Measurements from ENCODE around the gene SLC22A23. TPM values are rescaled to one million over a fixed set of nuclear protein-coding genes. Genes with fewer than 3 reads are reported as not detected.
"Not testable (repeated sequence)": the region's sequence is repeated elsewhere in the genome, so short reads cannot be mapped to it uniquely, and the experiment has no call there.

The SLC22A23 gene
- total RNA-seq, 1 donor from 2014 or later = 5.4 TPM

GRCh38 chr6:3241745-3242144 lies 215.1 kb downstream of the SLC22A23 start:
- DNase-seq; intact Hi-C loops (cut with DNase I); ATAC-seq (ENCODE audit: poor library complexity): not testable (repeated sequence)

- intact Hi-C loops (cut with DNase I) = no loop called here
- ATAC-seq (ENCODE audit: poor library complexity) (no peak), DNase-seq (no peak)
These were observed 216.3 kb downstream of the SLC22A23 start for GRCh38 chr6:3240595-3240994.

GRCh38 chr6:3239110-3239830 lies 217.6 kb downstream of the SLC22A23 start:
- ATAC-seq (ENCODE audit: poor library complexity) = no peak
- DNase-seq = no peak
- intact Hi-C loops (cut with DNase I) = no loop called here

- ATAC-seq (ENCODE audit: poor library complexity) (peak; percentile 38), DNase-seq (no peak)
- intact Hi-C loops (cut with DNase I) = no loop called here
These were observed 218.8 kb downstream of the SLC22A23 start for GRCh38 chr6:3237761-3238662.

GRCh38 chr6:3236005-3236404 lies 220.8 kb downstream of the SLC22A23 start:
- intact Hi-C loops (cut with DNase I) = no loop called here
- ATAC-seq (ENCODE audit: poor library complexity) = no peak

GRCh38 chr6:3235486-3235885 lies 221.4 kb downstream of the SLC22A23 start:
- intact Hi-C loops (cut with DNase I) = no loop called here
- DNase-seq = no peak
- ATAC-seq (ENCODE audit: poor library complexity) = no peak

More at GRCh38 chr6:3236005-3236404, 220.8 kb downstream of the SLC22A23 start:
- DNase-seq = no peak

GRCh38 chr6:3233904-3234303 lies 222.9 kb downstream of the SLC22A23 start:
- no peak for DNase-seq
- no peak for ATAC-seq (ENCODE audit: poor library complexity)
- intact Hi-C loops (cut with DNase I) = no loop called here

- intact Hi-C loops (cut with DNase I) = no loop called here
- no peak for ATAC-seq (ENCODE audit: poor library complexity)
- DNase-seq = no peak
These were observed 223.5 kb downstream of the SLC22A23 start for GRCh38 chr6:3233321-3233720.

GRCh38 chr6:3232017-3232945 lies 224.6 kb downstream of the SLC22A23 start:
- no peak for DNase-seq
- intact Hi-C loops (cut with DNase I) = no loop called here
- no peak for ATAC-seq (ENCODE audit: poor library complexity)

- ATAC-seq (ENCODE audit: poor library complexity) = peak; percentile 87
- DNase-seq = peak; percentile 72
- intact Hi-C loops (cut with DNase I) = no loop called here
These were observed 225.4 kb downstream of the SLC22A23 start for GRCh38 chr6:3231247-3232016.

GRCh38 chr6:3230900-3231246 lies 226.0 kb downstream of the SLC22A23 start:
- intact Hi-C loops (cut with DNase I) = no loop called here

GRCh38 chr6:3230256-3230882 lies 226.5 kb downstream of the SLC22A23 start:
- ATAC-seq (ENCODE audit: poor library complexity) (no peak), DNase-seq (no peak)
- intact Hi-C loops (cut with DNase I) = no loop called here

More at GRCh38 chr6:3230900-3231246, 226.0 kb downstream of the SLC22A23 start:
- ATAC-seq (ENCODE audit: poor library complexity) = no peak
- DNase-seq = no peak

- DNase-seq = no peak
- no peak for ATAC-seq (ENCODE audit: poor library complexity)
- intact Hi-C loops (cut with DNase I) = no loop called here
These were observed 227.2 kb downstream of the SLC22A23 start for GRCh38 chr6:3229566-3230178.

GRCh38 chr6:3228771-3229565 lies 227.9 kb downstream of the SLC22A23 start:
- ATAC-seq (ENCODE audit: poor library complexity) (no peak), DNase-seq (no peak)
- intact Hi-C loops (cut with DNase I) = no loop called here

- DNase-seq (no peak), ATAC-seq (ENCODE audit: poor library complexity) (no peak)
- intact Hi-C loops (cut with DNase I) = no loop called here
These were observed 228.7 kb downstream of the SLC22A23 start for GRCh38 chr6:3228046-3228671.

GRCh38 chr6:3227363-3228045 lies 229.3 kb downstream of the SLC22A23 start, which contains the start of gene TUBB2B:
TUBB2B (minus strand) TSS chr6:3227653; CDS start chr6:3227543, 110 bp downstream.
- peak; percentile 30 for ATAC-seq (ENCODE audit: poor library complexity)
- intact Hi-C loops (cut with DNase I) = no loop called here
- DNase-seq = peak; percentile 44

Measured in Right ventricle myocardium superior (tissue), 1 donor.